Hematopoietic multipotent progenitor cell treated with erythropoietin and hydrocortisone succinate and interleukin-3 and kit ligand, for 6 days (in vitro differentiated cells): Measurements from ENCODE around the gene NIFK.
A peak's percentile ranks its signal among the peaks of the same experiment; 100 is the strongest.
"Not testable (repeated sequence)": the region's sequence is repeated elsewhere in the genome, so short reads cannot be mapped to it uniquely, and the experiment has no call there.

Source experiments
- DNase-seq: peaks from one replicate; pipeline ENCODE4 v3.0.0-alpha.2; 2015

The NIFK gene

DNA sequence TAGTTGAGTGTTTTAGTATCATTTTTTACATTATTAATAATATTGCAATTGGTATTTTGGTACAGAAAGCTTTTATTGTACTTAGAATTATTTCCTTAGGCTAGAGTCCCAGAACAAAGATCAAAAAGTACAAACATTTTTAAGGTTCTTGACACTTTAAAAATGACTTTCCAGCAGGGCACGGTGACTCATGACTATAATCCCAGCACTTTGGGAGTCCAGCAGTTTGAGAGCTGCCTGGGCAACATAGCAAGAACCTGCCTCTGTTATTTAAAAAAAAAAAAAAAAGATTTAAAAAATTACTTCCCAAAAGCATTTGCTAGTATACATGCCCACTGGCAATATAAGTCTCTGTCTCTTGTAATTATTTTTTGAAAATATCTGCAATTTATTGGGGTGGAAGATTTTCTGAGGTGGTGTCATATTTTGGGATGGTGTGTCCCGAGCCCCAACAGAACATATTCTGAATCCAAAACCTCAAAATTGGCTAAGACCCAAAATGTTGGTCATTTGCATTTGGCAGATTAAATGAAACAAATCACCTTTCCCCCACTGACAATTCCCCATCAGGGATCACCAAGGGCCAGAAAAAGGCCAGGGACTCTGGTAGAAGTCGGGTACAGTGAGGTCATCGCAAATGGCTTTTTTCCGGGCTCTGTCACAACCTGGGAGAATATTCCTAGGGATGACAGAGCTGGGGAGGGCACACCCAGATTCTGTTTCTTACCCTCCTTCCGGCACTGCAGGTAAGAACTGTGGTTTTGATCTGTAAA lies 42.1 kb downstream of the NIFK start:
- DNase-seq, result no peak

DNA sequence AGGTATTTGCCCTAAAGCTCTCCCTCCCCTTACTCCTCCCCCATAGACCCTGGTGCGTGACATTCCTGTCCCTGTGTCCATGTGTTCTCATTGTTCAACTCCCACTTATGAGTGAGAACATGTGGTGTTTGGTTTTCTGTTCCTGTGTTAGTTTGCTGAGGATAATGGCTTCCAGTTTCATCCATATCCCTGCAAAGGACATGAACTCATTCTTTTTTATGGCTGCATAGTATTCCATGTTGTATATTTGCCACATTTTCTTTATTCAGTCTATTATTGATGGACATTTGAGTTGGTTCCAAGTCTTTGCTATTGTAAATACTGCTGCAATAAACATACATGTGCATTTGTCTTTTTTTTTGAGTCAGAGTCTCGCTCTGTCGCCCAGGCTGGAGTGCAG lies 46.1 kb downstream of the NIFK start:
- DNase-seq, result not testable (repeated sequence)

DNA sequence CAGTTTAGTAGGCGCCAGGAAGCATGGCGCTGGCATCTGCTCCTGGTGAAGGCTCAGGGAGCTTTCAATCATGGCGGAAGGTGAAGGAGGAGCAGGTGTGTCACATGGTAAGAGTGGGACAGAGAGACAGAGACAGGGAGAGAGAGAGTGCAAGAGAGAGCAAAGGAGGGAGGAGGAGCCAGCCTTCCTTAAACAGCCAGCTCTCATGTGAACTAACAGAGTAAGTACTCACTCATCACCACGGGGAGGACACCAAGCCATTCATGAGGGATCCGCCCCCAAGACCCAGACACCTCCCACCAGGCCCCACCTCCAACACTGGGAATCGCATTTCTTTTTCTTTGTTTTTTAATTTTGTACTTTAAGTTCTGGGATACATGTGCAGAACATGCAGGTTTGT lies 46.6 kb downstream of the NIFK start:
- DNase-seq, result no peak

- DNase-seq, result peak; percentile 42
Measured at GRCh38 chr2:121689356-121689755, 47.3 kb downstream of the NIFK start.

DNA sequence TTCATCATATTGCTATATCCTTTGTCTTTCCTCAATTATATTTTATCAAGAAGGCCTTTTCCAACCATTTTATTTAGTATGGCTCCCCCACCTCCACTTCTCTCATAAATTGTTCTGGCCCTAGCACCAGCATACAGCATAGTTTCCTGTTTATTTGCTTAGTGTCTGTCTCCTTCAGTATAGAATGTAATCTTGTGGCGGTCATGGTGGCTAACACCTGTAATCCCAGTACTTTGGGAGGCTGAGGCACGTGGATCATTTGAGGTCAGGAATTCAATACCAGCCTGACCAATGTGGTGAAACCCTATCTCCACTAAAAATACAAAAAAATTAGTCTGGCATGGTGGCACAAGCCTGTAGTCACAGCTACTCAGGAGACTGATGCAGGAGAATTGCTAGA lies 47.9 kb downstream of the NIFK start:
- no peak for DNase-seq

GRCh38 chr2:121686902-121687301 lies 49.8 kb downstream of the NIFK start:
- no peak for DNase-seq

DNA sequence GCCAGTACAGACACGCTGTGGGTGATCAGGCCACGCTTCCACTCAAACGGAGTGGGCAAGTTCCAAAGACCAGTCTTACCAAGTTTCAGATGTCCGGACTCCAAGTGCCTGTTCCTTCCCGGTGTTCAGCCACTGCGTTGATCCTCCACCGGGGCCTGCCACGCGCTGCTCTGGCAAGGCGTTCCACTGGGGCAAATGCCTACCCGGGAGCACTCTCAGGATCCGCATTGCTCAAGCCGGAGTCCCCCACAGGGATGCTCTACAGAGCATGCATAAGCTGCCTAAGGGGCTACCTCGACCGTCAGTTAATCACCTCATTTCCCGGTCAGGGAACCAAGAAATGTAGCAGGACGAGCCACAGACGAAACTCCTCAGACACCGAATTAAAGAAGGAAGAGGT lies 50.5 kb downstream of the NIFK start:
- DNase-seq, result no peak

DNA sequence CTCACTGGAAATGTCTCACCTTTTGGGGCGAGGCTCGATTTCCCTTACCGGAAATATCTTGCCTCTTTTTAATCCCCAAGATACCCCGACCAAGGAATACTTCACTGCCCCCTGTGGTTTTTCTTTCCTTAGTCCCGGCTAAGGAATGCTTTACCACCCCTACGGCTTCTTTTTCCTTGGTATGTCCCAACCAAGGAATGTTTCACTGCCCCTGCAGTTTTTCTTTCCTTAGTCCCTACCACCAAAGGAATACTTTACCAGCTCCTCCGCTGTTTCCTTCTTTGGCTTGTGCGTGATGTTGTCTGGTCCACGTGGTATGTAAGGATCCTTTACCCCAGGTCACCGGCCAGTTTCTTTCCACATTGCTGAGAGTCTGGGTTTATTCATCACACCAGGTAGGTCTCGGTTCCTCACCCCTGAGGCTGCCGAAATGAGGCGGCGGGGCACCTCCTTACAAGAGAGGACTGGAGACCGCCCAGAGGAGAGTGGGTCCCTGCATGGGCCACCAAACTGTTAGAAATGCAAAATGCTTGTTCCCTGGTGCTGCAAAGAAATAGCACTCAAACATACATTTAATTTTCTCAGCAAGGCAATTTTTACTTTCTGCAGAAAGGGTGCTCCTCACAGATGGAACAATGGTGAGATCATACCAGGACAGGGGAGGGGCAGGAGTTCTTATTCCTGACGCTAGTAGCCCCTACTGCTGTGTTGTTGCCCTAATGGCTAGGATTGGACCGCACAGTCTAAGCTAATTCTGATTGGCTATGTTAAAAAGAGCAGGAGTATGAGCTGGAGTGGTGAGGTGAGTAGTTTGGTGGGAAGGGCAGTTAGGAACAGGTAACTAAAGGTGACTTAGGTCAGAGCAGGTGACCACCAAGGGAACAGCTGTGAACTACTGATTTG lies 54.0 kb downstream of the NIFK start:
- no peak for DNase-seq

- DNase-seq, result no peak
Measured at GRCh38 chr2:121677855-121678254, 58.8 kb downstream of the NIFK start.
